GM18511 (cell line): ENCODE measurements around the gene RGR.
"Not testable (repeated sequence)": the region's sequence is repeated elsewhere in the genome, so short reads cannot be mapped to it uniquely, and the experiment has no call there.

ENCODE experiments used
- ATAC-seq: cut with Tn5 transposase; IDR thresholded peaks from one replicate; pipeline ENCODE4 v1.9.1; 2021; ENCODE audit warnings: mild to moderate bottlenecking, moderate library complexity; ENCODE audit not compliant: unreplicated experiment

Gene RGR

GRCh38 chr10:84256510-84257342, 11.9 kb downstream of the RGR start:
- peak; percentile 66 for ATAC-seq

- no peak for ATAC-seq
These were observed 12.6 kb downstream of the RGR start for GRCh38 chr10:84257343-84258020.

GRCh38 chr10:84258034-84258695, 13.3 kb downstream of the RGR start:
- ATAC-seq: no peak

GRCh38 chr10:84261236-84261915, 16.5 kb downstream of the RGR start:
- no peak for ATAC-seq

GRCh38 chr10:84262190-84262956, 17.5 kb downstream of the RGR start:
- ATAC-seq: no peak

- no peak for ATAC-seq
These were observed 18.9 kb downstream of the RGR start for GRCh38 chr10:84263716-84264115.

- peak; percentile 93 for ATAC-seq
These were observed 19.8 kb downstream of the RGR start for GRCh38 chr10:84264611-84265141.

- no peak for ATAC-seq
These were observed 20.6 kb downstream of the RGR start for GRCh38 chr10:84265418-84265817.

- ATAC-seq: peak; percentile 64
These were observed 22.8 kb downstream of the RGR start for GRCh38 chr10:84267503-84268126.

GRCh38 chr10:84269162-84269561, 24.3 kb downstream of the RGR start:
- ATAC-seq: no peak

GRCh38 chr10:84269773-84270172, 24.9 kb downstream of the RGR start:
- no peak for ATAC-seq

- ATAC-seq: no peak
These were observed 25.9 kb downstream of the RGR start for GRCh38 chr10:84270708-84271107.

- ATAC-seq: not testable (repeated sequence)
These were observed 35.1 kb downstream of the RGR start for GRCh38 chr10:84279876-84280475.

- no peak for ATAC-seq
These were observed 41.8 kb downstream of the RGR start for GRCh38 chr10:84286695-84287094.

GRCh38 chr10:84288151-84288550, 43.3 kb downstream of the RGR start:
- no peak for ATAC-seq

GRCh38 chr10:84289521-84290200, 44.8 kb downstream of the RGR start:
- ATAC-seq: no peak

GRCh38 chr10:84290235-84290634, 45.4 kb downstream of the RGR start:
- no peak for ATAC-seq

- ATAC-seq: no peak
These were observed 46.5 kb downstream of the RGR start for GRCh38 chr10:84291384-84291783.

GRCh38 chr10:84292502-84292901, 47.6 kb downstream of the RGR start:
- no peak for ATAC-seq
